K562 (cell line): ENCODE results near the gene DAZAP1. TPM values are rescaled to one million over a fixed set of nuclear protein-coding genes. Genes with fewer than 3 reads are reported as not detected.

Experiments
- ARID1B ChIP-seq: fragments of 450-650 bp; IDR thresholded peaks from 2 replicates; pipeline ENCODE4 v1.6.1; 2016; ENCODE audit warnings: antibody characterized with exemption, mild to moderate bottlenecking, inconsistent platforms
- BRCA1 ChIP-seq, 2 experiments: fragments of 450-650 bp in 1 of 2; sonication (generic) in 1 of 2; formaldehyde crosslinking in 1 of 2; IDR thresholded peaks; 2 replicates each; pipeline versions ENCODE4 v1.5.0 to v1.6.1; 2017 to 2020; ENCODE audit warnings: mild to moderate bottlenecking in 1 of 2, missing genetic modification reagents in 1 of 2
- CREB1 ChIP-seq, 2 experiments: sonication (generic) in 1 of 2; formaldehyde crosslinking in 1 of 2; IDR thresholded peaks; 2 replicates each; pipeline versions ENCODE4 v1.6.1 to v1.8.0; 2012 to 2022; ENCODE audit warnings: inconsistent platforms in 1 of 2, mild to moderate bottlenecking in 1 of 2, missing genetic modification reagents in 1 of 2, moderate library complexity in 1 of 2
- ELF2 ChIP-seq: fragments of 250-450 bp; sonication (Bioruptor Pico); IDR thresholded peaks from 2 replicates; pipeline ENCODE4 v1.5.0; 2021; ENCODE audit warnings: mild to moderate bottlenecking
- HMGN3 ChIP-seq: IDR thresholded peaks from 2 replicates; pipeline ENCODE4 v1.6.1; 2011; ENCODE audit warnings: borderline replicate concordance, low read depth, mild to moderate bottlenecking, mixed read lengths, low read length; ENCODE audit not compliant: insufficient read length; ENCODE audit errors: extremely low read depth
- IRF2 ChIP-seq: sonication (generic); formaldehyde crosslinking; IDR thresholded peaks from 2 replicates; pipeline ENCODE4 v1.8.1; 2022; ENCODE audit warnings: mild to moderate bottlenecking, missing genetic modification reagents
- KLF6 ChIP-seq: fragments of 250-450 bp; sonication (Bioruptor Pico); IDR thresholded peaks from 2 replicates; pipeline ENCODE4 v1.4.0; 2020; ENCODE audit warnings: mild to moderate bottlenecking, moderate library complexity, borderline replicate concordance
- SAFB2 ChIP-seq: fragments of 200-400 bp; formaldehyde crosslinking; IDR thresholded peaks from 2 replicates; pipeline ENCODE4 v1.6.1; 2018; ENCODE audit warnings: borderline replicate concordance, low read length, low read depth, moderate library complexity; ENCODE audit not compliant: severe bottlenecking
- SIN3A ChIP-seq, 2 experiments: fragments of 150-350 bp in 1 of 2; IDR thresholded peaks; 2 replicates each; pipeline ENCODE4 v1.6.1; 2011 to 2016; ENCODE audit warnings: borderline replicate concordance in 2 of 2, low read depth in 2 of 2, low read length in 2 of 2, mild to moderate bottlenecking in 2 of 2, moderate library complexity in 2 of 2; ENCODE audit not compliant: control insufficient read depth in 1 of 2
- YY1 ChIP-seq, 3 experiments: IDR thresholded peaks; 2 replicates each; pipeline ENCODE4 v1.6.1; 2011; ENCODE audit warnings: low read length in 2 of 3, mild to moderate bottlenecking in 2 of 3, moderate library complexity in 2 of 3, borderline replicate concordance in 1 of 3, control low read depth in 1 of 3, low read depth in 1 of 3; ENCODE audit not compliant: insufficient read depth in 3 of 3, insufficient replicate concordance in 2 of 3, control insufficient read depth in 1 of 3, insufficient read length in 1 of 3; ENCODE audit errors: extremely low read depth in 1 of 3
- ZC3H11A ChIP-seq: IDR thresholded peaks from 2 replicates; pipeline ENCODE4 v1.6.1; 2012; ENCODE audit warnings: low read depth, low read length, improper control_type of control experiment
- ZNF140 ChIP-seq: fragments of 250-450 bp; sonication (Bioruptor Pico); IDR thresholded peaks from 2 replicates; pipeline ENCODE4 v1.8.0; 2021; ENCODE audit warnings: moderate library complexity, mild to moderate bottlenecking, inconsistent platforms
- ZNF253 ChIP-seq: fragments of 250-450 bp; sonication (Bioruptor Pico); conservative IDR thresholded peaks from 2 replicates; pipeline ENCODE4 v1.6.1; 2021; ENCODE audit warnings: mild to moderate bottlenecking
- polyA plus RNA-seq, 8 experiments: library from polyadenylated mRNA; depleted of rRNA in 4 of 8; stranded (reverse) in 5 of 8; unstranded in 3 of 8; fragments of >200 nt; fragmentation: Nextera tagmentation in 2 of 8; fragmentation: Illumina TruSeq in 1 of 8; extraction: Ambion mirVana in 2 of 8; extraction: Trizol in 1 of 8; gene quantifications; 2 replicates each; pipeline versions ENCODE4 v1.2.1 to v1.2.3, GENCODE V29; 2011 to 2014; ENCODE audit warnings: inconsistent platforms in 1 of 8, missing spikeins in 1 of 8
- total RNA-seq, 7 experiments: library from RNA; depleted of rRNA in 6 of 7; stranded (reverse); fragments of >200 nt in 6 of 7; fragmentation: Illumina TruSeq in 2 of 7; extraction: Trizol in 2 of 7; gene quantifications; 2 replicates each; pipeline versions ENCODE4 v1.2.1 to v1.2.3, GENCODE V29; 2011 to 2021; ENCODE audit warnings: low replicate concordance in 1 of 7
- TF ChIP-seq, protein P1 (sequence below): sonication (generic); formaldehyde crosslinking; IDR thresholded peaks from 2 replicates; pipeline ENCODE4 v1.8.0; 2022; ENCODE audit warnings: missing genetic modification reagents, mild to moderate bottlenecking, borderline replicate concordance
- TF ChIP-seq, protein P2 (sequence below): fragments of 250-450 bp; sonication (Bioruptor Pico); IDR thresholded peaks from 2 replicates; pipeline ENCODE4 v1.5.0; 2021

Gene DAZAP1
- total and polyA plus RNA-seq, 9 of the 15 experiments (the other 6 are each of a cell fraction or from before 2014, with no cell fraction given): 10.8 to 289 (median 142) TPM

DNA sequence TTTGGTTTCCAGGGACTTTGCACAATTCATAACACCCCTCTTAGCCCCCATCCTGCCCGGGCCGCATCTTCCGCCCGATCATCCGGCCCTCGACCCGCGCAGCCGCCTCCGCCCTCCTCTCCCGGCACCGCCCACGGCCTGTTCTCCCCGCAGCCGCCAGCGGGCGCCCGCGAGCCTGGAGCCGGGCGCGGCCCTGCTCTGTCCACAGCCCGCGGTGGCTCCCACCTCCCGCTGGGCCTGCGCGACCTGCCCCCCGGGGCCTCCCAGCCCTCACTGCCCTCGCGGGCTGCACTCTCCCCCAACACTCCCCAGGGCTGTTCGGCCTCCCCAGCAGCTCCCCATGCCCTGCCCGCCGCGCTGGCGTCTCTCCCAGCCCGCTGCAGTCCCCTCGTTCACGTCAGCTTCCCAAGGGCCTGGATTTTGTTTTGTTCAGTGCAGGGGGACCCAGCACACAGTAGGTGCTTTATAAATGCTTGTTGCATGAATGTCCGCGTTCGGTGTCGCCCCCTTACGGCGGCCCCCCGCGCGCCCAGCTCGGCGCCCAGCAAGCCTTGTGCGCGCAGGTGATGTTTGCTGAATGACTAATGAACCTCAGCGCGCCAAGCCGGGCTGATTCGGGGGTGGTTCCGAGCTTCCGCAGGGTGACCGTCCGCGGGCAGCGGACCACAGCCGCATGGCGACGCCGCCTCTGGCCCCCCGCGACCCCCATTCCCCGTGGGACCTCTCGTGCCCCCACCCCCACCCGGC is 38.0 kb downstream of the DAZAP1 start (continued):
- TF ChIP-seq ZNF140 (CRISPR knock-in tag) (no peak), ARID1B (peak; percentile 35), SAFB2 (no peak), ELF2 (CRISPR knock-in tag) (no peak), HMGN3 (peak; percentile 60), KLF6 (CRISPR knock-in tag) (no peak), IRF2 (CRISPR knock-in tag) (no peak), BRCA1 (IDR thresholded peaks at IDR 0.05) (no peak), BRCA1 (CRISPR knock-in tag; IDR thresholded peaks at IDR 0.05) (no peak), YY1 (IDR thresholded peaks at IDR 0.05; ENCODE audit: borderline replicate concordance in 1 of 3, control insufficient read depth in 1 of 3, extremely low read depth in 1 of 3, insufficient read depth in 3 of 3, insufficient read length in 1 of 3, insufficient replicate concordance in 2 of 3, low read depth in 1 of 3, low read length in 2 of 3) (peak in 2 of 3 experiments; percentile 17 to 48), SIN3A (IDR thresholded peaks at IDR 0.05; ENCODE audit: borderline replicate concordance in 2 of 2, control insufficient read depth in 1 of 2, low read depth in 2 of 2, low read length in 2 of 2) (peak in 1 of 2 experiments; percentile 32; a peak in 1 of 4 replicates), CREB1 (IDR thresholded peaks at IDR 0.05) (peak; percentile 22; the same call in 1 of the 2 replicates), CREB1 (CRISPR knock-in tag; IDR thresholded peaks at IDR 0.05) (no peak; the same call in 1 of the 2 replicates), ZNF253 (CRISPR knock-in tag) (no peak), ZC3H11A (no peak)
- TF ChIP-seq, protein P1, sequence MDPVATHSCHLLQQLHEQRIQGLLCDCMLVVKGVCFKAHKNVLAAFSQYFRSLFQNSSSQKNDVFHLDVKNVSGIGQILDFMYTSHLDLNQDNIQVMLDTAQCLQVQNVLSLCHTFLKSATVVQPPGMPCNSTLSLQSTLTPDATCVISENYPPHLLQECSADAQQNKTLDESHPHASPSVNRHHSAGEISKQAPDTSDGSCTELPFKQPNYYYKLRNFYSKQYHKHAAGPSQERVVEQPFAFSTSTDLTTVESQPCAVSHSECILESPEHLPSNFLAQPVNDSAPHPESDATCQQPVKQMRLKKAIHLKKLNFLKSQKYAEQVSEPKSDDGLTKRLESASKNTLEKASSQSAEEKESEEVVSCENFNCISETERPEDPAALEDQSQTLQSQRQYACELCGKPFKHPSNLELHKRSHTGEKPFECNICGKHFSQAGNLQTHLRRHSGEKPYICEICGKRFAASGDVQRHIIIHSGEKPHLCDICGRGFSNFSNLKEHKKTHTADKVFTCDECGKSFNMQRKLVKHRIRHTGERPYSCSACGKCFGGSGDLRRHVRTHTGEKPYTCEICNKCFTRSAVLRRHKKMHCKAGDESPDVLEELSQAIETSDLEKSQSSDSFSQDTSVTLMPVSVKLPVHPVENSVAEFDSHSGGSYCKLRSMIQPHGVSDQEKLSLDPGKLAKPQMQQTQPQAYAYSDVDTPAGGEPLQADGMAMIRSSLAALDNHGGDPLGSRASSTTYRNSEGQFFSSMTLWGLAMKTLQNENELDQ: no peak
- TF ChIP-seq, protein P2, sequence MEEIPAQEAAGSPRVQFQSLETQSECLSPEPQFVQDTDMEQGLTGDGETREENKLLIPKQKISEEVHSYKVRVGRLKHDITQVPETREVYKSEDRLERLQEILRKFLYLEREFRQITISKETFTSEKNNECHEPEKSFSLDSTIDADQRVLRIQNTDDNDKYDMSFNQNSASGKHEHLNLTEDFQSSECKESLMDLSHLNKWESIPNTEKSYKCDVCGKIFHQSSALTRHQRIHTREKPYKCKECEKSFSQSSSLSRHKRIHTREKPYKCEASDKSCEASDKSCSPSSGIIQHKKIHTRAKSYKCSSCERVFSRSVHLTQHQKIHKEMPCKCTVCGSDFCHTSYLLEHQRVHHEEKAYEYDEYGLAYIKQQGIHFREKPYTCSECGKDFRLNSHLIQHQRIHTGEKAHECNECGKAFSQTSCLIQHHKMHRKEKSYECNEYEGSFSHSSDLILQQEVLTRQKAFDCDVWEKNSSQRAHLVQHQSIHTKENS (CRISPR knock-in tag): no peak
